Mucosa of rectum (tissue), 2 donors: ENCODE data around the gene HSPA6.
A peak's percentile ranks its signal among the peaks of the same experiment; 100 is the strongest.

ENCODE experiments used
- H3K27ac ChIP-seq, 2 donors: one replicate each; pipeline ENCODE4 v1.7.0; 2013; ENCODE audit warnings: inconsistent platforms in 2 of 2, low read depth in 2 of 2, low read length in 2 of 2
- H3K27me3 ChIP-seq, 2 donors: one replicate each; pipeline ENCODE4 v1.7.0; 2013; ENCODE audit warnings: low read length in 2 of 2; ENCODE audit not compliant: control insufficient read depth in 2 of 2, insufficient read depth in 2 of 2
- H3K36me3 ChIP-seq, 2 donors: one replicate each; pipeline ENCODE4 v1.7.0; 2013; ENCODE audit warnings: low read length in 2 of 2; ENCODE audit not compliant: control insufficient read depth in 2 of 2, insufficient read depth in 2 of 2
- H3K4me1 ChIP-seq, 2 donors: one replicate each; pipeline ENCODE4 v1.7.0; 2013; ENCODE audit warnings: low read length in 2 of 2, mild to moderate bottlenecking in 1 of 2; ENCODE audit not compliant: control insufficient read depth in 2 of 2, insufficient read depth in 2 of 2
- H3K4me3 ChIP-seq, 2 donors: one replicate each; pipeline ENCODE4 v1.7.0; 2013; ENCODE audit warnings: low read length in 2 of 2
- H3K9ac ChIP-seq, 2 donors: one replicate each; pipeline ENCODE4 v1.7.0; 2013; ENCODE audit warnings: low read length in 2 of 2, low read depth in 1 of 2, mild to moderate bottlenecking in 1 of 2
- H3K9me3 ChIP-seq, 2 donors: one replicate each; pipeline ENCODE4 v1.7.0; 2013; ENCODE audit warnings: low read length in 2 of 2; ENCODE audit not compliant: control insufficient read depth in 2 of 2
- donor health status: healthy.
- donor health status: Normal muscosa, but diverticular disease.

Gene HSPA6

DNA sequence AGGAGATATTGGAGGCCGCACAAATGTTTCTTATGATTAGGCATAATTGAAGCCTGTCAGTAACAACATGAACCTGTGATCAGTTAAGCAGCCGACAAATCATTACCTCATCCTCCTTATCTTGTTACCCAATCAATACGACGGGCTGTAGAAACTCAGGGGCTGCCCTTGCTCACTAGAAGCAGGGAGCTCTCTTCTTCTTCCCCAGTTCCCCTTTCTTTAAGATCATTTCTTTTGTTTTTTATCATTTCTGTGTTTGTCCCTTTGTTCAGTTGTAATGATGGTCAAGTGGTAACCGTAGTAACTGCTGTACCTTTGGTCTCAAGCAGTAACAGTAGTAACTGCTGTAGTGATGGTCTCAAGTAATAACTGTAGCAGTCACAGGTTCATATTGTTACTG is 32.9 kb upstream of the HSPA6 start:
- no peak overlapping the region for H3K9ac ChIP-seq
- H3K4me3 ChIP-seq: no peak overlapping the region
- H3K4me1 ChIP-seq: peaks cover 0 to 2% of the 10 kb centered on the region in 2 donors
- no peak overlapping the region for H3K27ac ChIP-seq
- peaks cover 2 to 15% of the 10 kb centered on the region in 2 donors for H3K27me3 ChIP-seq
- no peaks in the 10 kb centered on the region for H3K9me3 ChIP-seq
- H3K36me3 ChIP-seq: no peaks in the 10 kb centered on the region

DNA sequence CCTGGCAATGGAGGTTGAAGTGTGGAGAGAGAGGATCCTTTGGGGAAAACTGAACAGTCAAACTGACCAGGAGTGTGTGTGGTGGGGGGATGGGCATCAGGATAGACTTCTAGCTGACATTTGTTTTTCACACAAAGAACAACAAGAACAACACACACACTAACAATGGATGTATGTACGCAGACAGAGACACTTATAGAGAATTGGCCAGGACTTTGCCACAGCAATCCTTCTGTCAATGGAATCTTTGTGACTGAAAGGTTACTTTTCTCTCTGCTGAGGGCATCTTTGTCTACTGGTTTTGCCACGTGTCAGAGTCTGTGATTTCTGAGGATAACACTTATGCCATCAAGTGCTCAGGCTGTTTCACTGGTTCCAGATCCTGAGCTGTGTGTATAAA is 31.5 kb upstream of the HSPA6 start:
- Histone ChIP-seq H3K9ac (no peak overlapping the region), H3K4me1 (peaks cover 0 to 2% of the 10 kb centered on the region in 2 donors), H3K27ac (no peak overlapping the region), H3K36me3 (no peaks in the 10 kb centered on the region), H3K27me3 (peaks cover 2 to 15% of the 10 kb centered on the region in 2 donors), H3K4me3 (no peak overlapping the region), H3K9me3 (no peaks in the 10 kb centered on the region)

DNA sequence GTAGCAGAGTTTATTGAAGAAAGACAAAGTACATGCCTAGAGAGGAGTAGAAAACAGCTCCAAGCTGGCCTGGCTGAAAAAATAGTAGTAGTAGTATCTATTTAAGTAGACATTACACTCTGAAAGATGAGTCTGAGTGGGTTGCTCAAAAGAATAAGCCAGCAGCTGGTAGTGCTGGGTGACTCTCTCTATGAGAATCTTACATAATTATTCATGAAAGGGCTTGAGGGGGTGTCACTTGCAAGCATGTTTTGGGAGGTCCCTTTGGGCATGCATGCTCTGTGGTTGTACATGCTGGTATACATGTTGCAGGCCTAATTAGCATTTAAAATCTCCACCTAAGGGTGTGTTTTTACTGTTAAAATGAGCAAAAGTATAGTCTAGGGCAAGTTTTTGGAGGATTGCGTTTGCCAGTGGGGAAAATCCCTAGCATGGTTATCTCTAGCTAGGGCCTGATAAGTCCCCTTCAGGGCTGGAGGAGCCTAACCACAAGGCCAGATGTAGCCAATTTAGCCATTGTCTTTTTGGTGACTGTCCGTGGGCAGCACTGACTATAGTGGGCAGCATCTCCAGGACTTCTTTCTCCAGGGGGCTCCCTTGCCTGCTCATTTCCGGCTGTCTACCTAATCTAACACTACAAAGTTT is 30.1 kb upstream of the HSPA6 start:
- no peak overlapping the region for H3K4me3 ChIP-seq
- no peaks in the 10 kb centered on the region for H3K9me3 ChIP-seq
- H3K4me1 ChIP-seq: peaks cover 0 to 2% of the 10 kb centered on the region in 2 donors
- H3K27me3 ChIP-seq: peaks cover 2 to 12% of the 10 kb centered on the region in 2 donors
- no peak overlapping the region for H3K9ac ChIP-seq
- H3K36me3 ChIP-seq: no peaks in the 10 kb centered on the region
- no peak overlapping the region for H3K27ac ChIP-seq

DNA sequence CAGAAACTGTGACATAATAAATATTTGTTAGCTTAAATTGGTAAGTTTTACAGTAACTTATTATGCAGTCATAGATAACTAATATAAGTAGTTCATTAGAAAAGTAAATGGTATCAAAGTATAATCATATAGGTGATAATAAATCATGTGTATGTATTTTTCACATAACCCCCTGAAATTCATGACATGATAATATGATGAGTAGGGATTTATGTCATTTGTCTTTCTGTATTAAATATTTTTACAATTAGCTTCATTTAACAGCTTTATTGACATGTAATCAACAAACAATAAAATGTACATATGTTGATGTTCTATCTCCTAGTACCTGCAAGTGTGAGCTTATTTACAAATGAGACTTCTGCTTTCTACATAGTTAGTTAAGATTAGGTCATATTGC is 28.9 kb upstream of the HSPA6 start:
- no peaks in the 10 kb centered on the region for H3K9me3 ChIP-seq
- H3K36me3 ChIP-seq: no peaks in the 10 kb centered on the region
- no peak overlapping the region for H3K9ac ChIP-seq
- no peak overlapping the region for H3K4me3 ChIP-seq
- no peak overlapping the region for H3K27ac ChIP-seq
- peaks cover 2 to 12% of the 10 kb centered on the region in 2 donors for H3K27me3 ChIP-seq
- H3K4me1 ChIP-seq: peaks cover 0 to 2% of the 10 kb centered on the region in 2 donors

DNA sequence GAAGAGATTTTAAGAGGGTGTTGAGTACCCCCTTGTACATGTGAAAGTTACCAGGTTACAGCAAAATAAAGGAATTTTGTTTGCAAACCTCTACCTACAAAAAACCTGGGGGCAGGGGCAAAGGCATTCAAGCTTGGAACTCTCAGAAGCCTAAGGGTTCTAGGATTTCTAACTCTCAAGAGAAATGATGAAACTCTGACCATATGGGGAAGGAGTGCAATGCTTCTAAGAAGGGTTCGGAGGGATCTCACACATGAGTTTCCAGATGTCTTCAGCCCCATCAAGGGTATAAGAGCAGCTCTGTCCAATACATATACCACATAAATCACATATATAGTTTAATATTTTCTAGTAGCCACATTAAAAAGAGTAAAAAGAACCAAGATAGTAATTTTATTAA is 26.4 kb upstream of the HSPA6 start:
- Histone ChIP-seq H3K9me3 (no peaks in the 10 kb centered on the region), H3K4me1 (no peaks in the 10 kb centered on the region), H3K9ac (no peak overlapping the region), H3K27ac (no peak overlapping the region), H3K4me3 (no peak overlapping the region), H3K27me3 (peaks cover 0 to 7% of the 10 kb centered on the region in 2 donors), H3K36me3 (no peaks in the 10 kb centered on the region)

DNA sequence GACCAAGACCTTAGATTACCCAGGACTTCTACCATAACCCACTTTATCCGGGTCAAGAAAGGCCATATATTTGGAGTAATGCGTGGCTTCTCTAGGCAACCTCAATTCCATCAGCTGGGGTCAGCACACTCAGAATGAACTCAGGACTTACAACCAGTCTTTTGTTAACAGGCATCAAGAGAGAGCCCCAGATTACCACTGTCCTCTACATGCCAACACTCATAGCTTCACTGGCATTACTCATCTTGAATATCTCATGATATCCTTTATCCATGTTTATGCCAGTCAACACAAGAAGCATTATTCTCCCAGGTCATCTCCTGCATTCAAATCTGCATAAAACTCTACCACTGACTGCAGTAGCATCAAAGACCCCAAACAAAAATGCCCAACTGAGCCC is 25.7 kb upstream of the HSPA6 start:
- H3K27ac ChIP-seq: no peak overlapping the region
- no peaks in the 10 kb centered on the region for H3K4me1 ChIP-seq
- H3K27me3 ChIP-seq: peaks cover 0 to 3% of the 10 kb centered on the region in 2 donors
- H3K9me3 ChIP-seq: no peaks in the 10 kb centered on the region
- H3K9ac ChIP-seq: no peak overlapping the region
- no peaks in the 10 kb centered on the region for H3K36me3 ChIP-seq
- H3K4me3 ChIP-seq: no peak overlapping the region

DNA sequence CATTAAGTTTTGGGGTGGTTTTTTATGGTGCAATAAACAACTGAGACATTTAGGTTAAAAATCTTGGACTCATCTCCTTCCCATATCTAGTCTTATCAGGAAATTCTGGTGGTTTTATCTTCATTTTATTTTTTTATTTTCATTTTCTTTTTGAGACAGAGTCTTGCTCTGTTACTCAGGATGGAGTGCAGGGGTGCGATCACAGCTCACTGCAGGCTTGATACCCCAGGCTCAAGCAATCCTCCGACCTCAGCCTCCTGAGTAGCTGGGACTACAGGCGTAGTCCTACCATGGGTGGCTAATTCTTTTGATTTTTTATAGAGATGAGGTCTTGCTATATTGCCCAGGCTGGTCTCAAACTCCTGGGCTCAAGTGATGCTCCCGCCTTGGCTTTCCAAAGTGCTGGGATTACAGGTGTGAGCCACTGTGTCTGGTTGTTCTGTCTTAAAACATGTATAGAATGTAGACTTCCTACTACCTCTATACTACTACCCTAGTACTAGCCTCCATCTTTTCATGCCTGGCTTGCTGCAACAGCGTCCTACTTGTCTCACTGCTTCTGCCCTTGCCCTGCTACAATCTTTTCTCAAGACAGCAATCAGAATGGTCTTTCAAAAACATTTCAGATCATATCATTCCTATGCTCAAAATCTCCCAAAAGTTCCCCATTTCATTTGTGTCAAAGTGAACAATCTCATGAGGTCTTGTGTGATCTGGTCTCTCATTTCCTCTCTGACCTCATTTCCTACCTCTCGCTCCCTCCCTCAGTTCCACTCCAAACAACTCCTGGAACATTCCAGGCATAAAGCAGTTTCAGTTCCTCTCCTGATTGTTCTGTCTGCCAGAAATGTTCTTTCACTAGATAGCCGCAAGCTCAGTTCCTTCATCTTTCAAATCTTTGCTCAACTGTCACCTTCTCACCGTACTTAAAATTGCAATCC is 25.0 kb upstream of the HSPA6 start:
- Histone ChIP-seq H3K9ac (no peak overlapping the region), H3K27ac (peak overlapping the region in 1 of 2 donors; percentile 35), H3K36me3 (no peaks in the 10 kb centered on the region), H3K27me3 (peaks cover 0 to 3% of the 10 kb centered on the region in 2 donors), H3K4me3 (no peak overlapping the region), H3K4me1 (no peaks in the 10 kb centered on the region), H3K9me3 (no peaks in the 10 kb centered on the region)

DNA sequence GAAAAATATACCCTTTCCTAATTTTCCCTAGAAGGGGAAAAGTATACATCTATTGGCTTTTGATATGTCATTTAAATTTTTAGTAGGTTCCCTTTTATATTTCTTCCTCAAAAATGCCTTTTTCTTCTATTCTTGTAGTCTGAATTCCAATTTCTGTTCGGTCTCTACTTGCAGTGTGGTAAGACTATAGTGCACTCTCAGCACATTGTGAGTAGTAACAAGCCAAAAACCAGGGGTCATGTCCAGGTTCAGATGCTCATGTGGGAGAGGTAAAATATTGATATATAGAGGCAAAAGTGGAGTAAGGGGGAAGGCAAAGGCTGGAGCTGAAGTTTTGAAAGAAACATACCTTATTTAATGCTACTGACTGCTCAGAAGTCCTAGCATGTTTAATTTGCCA is 23.1 kb upstream of the HSPA6 start:
- H3K27ac ChIP-seq: no peak overlapping the region
- H3K9ac ChIP-seq: no peak overlapping the region
- no peaks in the 10 kb centered on the region for H3K9me3 ChIP-seq
- H3K4me3 ChIP-seq: no peak overlapping the region
- no peaks in the 10 kb centered on the region for H3K36me3 ChIP-seq
- H3K4me1 ChIP-seq: no peaks in the 10 kb centered on the region
- H3K27me3 ChIP-seq: no peaks in the 10 kb centered on the region

DNA sequence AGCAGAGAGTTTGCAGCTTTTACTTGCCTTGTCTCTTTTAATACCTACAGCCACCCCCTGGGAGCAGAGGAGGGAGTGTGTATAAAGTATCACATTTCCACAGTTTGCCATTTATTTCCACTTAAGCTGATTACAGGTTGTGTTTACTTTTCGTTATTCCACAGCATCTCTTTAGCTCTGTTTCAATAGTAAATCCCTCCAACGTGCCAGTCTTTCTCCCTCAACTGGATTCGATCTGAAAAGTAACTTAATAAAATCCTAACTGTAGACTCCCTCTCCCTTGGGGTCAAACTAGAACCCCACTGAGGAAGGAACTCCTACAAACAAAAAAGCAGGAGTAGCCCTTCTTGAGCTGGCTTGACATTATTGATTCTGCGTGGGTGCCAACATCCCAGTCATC is 22.2 kb upstream of the HSPA6 start:
- peaks cover 0 to 3% of the 10 kb centered on the region in 2 donors for H3K4me1 ChIP-seq
- no peak overlapping the region for H3K9ac ChIP-seq
- H3K4me3 ChIP-seq: no peak overlapping the region
- H3K9me3 ChIP-seq: no peaks in the 10 kb centered on the region
- H3K27ac ChIP-seq: no peak overlapping the region
- H3K36me3 ChIP-seq: no peaks in the 10 kb centered on the region
- no peaks in the 10 kb centered on the region for H3K27me3 ChIP-seq

DNA sequence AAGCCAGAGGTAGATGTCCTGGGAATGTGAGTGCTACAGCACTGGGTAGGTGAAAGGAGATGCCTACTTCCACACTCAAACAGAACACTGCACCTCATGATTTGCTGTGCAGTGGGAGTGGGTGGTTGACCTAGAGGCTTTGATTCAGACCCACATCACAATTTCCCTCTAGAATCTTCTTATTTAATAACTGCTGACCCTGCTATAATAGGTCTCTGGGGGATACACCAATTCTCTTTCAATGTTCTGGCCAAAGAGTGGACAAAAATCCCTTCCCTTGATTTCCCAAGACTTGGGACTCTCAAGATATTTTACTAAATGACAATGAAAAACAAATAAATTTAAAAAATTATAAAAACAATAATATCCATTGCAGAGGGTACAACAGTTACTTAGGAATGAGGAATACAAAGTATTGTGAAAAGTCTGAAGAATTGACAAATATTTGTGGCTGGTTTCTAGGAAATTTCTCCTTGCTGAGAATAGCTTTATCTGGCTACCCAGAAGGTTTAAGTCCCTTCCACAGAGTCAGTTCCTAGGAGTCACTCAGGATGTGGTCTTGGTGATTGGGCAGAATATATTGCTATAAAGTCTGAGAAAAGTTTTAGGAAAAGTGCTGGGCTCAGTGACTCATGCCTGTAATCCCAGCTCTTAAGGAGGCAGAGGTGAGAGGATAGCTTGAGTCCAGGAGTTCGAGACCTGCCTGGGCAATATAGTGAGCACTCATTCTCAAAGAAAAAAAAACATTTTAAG is 21.5 kb upstream of the HSPA6 start:
- Histone ChIP-seq H3K4me1 (peaks cover 0 to 3% of the 10 kb centered on the region in 2 donors), H3K9me3 (no peaks in the 10 kb centered on the region), H3K27ac (no peak overlapping the region), H3K27me3 (no peaks in the 10 kb centered on the region), H3K36me3 (no peaks in the 10 kb centered on the region), H3K4me3 (no peak overlapping the region), H3K9ac (no peak overlapping the region)
